Measurements from ENCODE around the gene CANT1. TPM values are rescaled to one million over a fixed set of nuclear protein-coding genes. Genes with fewer than 3 reads are reported as not detected.

The CANT1 gene
- total RNA-seq, 6 experiments from 2014 or later = 84.2 to 103 (median 92.4) TPM

- no peak for DNase-seq
- Mint-ChIP-seq H3K36me3 (ENCODE audit: low read depth) (peaks cover 31% of the 10 kb centered on the region), H3K9me3 (no peaks in the 10 kb centered on the region), H3K27ac (no peak overlapping the region), H3K27me3 (ENCODE audit: insufficient read depth) (no peaks in the 10 kb centered on the region; the same call in 1 of the 2 replicates), H3K4me3 (no peak overlapping the region), H3K4me1 (ENCODE audit: low read depth) (peaks cover 14% of the 10 kb centered on the region)
- no peak for TF ChIP-seq CTCF (IDR thresholded peaks at IDR 0.05)
Observed at GRCh38 chr17:78988152-78988551, 21.4 kb downstream of the CANT1 start.

GRCh38 chr17:78986649-78987328 lies 22.8 kb downstream of the CANT1 start:
- peak overlapping the region; percentile 77 for H3K4me3 Mint-ChIP-seq
- H3K9me3 Mint-ChIP-seq = no peaks in the 10 kb centered on the region
- H3K27ac Mint-ChIP-seq = peak overlapping the region; percentile 73
- peaks cover 14% of the 10 kb centered on the region for H3K4me1 Mint-ChIP-seq (ENCODE audit: low read depth)
- H3K36me3 Mint-ChIP-seq (ENCODE audit: low read depth) = peaks cover 24% of the 10 kb centered on the region
- no peak for TF ChIP-seq CTCF (IDR thresholded peaks at IDR 0.05)
- no peaks in the 10 kb centered on the region; the same call in 1 of the 2 replicates for H3K27me3 Mint-ChIP-seq (ENCODE audit: insufficient read depth)
- DNase-seq = peak; percentile 48

DNA sequence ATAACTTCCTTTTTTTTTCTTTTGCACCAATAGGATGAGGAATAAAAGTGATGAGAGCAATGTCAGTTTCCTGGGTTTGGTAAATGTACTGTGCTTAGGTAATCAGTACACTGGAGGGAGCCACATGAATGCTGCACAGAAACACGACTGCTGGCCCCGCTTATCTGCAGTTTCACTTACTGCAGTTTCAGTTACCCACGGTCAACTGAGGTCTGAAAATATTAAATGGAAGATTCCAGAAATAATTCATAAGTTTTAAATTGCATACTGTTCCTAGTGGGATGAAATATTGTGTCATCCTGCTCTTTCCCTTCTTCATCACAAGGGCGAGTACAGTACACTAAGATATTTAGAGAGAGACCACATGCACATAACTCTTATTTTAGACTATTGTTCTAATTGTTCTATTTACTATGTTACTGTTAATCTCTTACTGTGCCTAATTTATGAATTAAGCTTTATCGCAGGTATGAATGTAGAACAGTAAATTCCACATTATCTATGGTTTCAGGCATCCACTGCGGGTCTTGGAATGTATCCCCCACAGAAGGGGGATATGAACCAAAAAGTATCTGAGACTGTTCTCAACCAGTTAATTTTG lies 23.4 kb downstream of the CANT1 start:
- H3K4me1 Mint-ChIP-seq (ENCODE audit: low read depth) = peaks cover 14% of the 10 kb centered on the region
- peaks cover 18% of the 10 kb centered on the region for H3K36me3 Mint-ChIP-seq (ENCODE audit: low read depth)
- H3K27ac Mint-ChIP-seq = peak overlapping the region; percentile 73
- H3K27me3 Mint-ChIP-seq (ENCODE audit: insufficient read depth) = no peaks in the 10 kb centered on the region; the same call in 1 of the 2 replicates
- peak; percentile 46 for TF ChIP-seq CTCF (IDR thresholded peaks at IDR 0.05)
- H3K4me3 Mint-ChIP-seq = peak overlapping the region; percentile 77
- DNase-seq = peak; percentile 30
- no peaks in the 10 kb centered on the region for H3K9me3 Mint-ChIP-seq

GRCh38 chr17:78985395-78985794 lies 24.2 kb downstream of the CANT1 start:
- no peak overlapping the region for H3K27ac Mint-ChIP-seq
- DNase-seq = no peak
- no peak for TF ChIP-seq CTCF (IDR thresholded peaks at IDR 0.05)
- peaks cover 14% of the 10 kb centered on the region for H3K4me1 Mint-ChIP-seq (ENCODE audit: low read depth)
- H3K9me3 Mint-ChIP-seq = no peaks in the 10 kb centered on the region
- H3K36me3 Mint-ChIP-seq (ENCODE audit: low read depth) = peaks cover 11% of the 10 kb centered on the region
- H3K4me3 Mint-ChIP-seq = no peak overlapping the region
- no peaks in the 10 kb centered on the region; the same call in 1 of the 2 replicates for H3K27me3 Mint-ChIP-seq (ENCODE audit: insufficient read depth)

DNA sequence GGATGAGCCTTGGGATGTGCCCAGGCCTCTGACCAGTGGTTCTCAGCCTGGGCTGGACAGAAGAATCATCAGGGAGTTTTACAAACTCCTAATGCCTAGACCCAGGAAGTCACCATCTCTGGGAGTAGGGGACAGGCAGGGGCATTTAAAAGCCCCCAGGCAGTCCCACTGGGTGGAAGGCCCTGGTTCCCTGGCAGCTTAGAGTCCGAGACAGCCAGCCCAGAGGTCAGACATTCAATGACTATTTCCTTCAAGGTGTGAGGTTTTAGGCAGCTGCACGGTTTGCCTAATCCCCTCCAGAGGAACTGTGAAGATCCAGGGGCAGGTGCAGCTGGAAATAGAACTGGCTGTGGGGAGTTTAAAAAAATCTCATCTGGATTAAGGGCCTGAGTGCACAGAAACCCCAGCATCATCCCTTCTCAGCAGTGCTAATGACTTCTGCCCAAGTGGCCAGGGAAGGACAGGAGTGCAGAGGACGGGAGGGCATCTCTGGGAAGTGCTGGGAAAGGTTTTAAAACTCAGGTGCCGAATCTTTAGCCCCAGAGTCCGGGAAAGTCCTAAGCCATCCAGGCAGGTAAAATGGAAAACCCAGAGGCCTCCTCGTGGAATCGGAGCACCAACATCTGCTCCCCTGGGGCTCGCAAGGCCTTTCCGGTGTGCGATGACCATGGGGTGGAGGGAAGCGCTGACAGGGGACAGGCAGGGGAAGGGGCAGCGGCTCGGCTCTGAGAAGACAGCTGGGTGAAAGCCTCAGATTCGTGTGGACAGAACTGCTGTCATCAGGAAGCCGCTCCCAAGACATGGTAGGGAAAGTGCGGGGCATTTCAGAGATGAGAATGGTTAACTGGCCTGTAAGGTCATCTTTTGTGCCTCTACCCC lies 28.3 kb downstream of the CANT1 start:
- no peaks in the 10 kb centered on the region for H3K9me3 Mint-ChIP-seq
- no peaks in the 10 kb centered on the region; the same call in 1 of the 2 replicates for H3K27me3 Mint-ChIP-seq (ENCODE audit: insufficient read depth)
- H3K27ac Mint-ChIP-seq = no peak overlapping the region
- no peaks in the 10 kb centered on the region for H3K36me3 Mint-ChIP-seq (ENCODE audit: low read depth)
- no peak for TF ChIP-seq CTCF (IDR thresholded peaks at IDR 0.05)
- no peak overlapping the region for H3K4me3 Mint-ChIP-seq
- no peak for DNase-seq
- peaks cover 5% of the 10 kb centered on the region for H3K4me1 Mint-ChIP-seq (ENCODE audit: low read depth)

Data from HFFc6 (cell line).